Measurements from ENCODE around the gene CNMD. TPM values are rescaled to one million over a fixed set of nuclear protein-coding genes. Genes with fewer than 3 reads are reported as not detected.
A peak's percentile ranks its signal among the peaks of the same experiment; 100 is the strongest.

The CNMD gene
- total RNA-seq, 1 donor from 2014 or later: 5.5 TPM

GRCh38 chr13:52783943-52784342 lies 44.3 kb upstream of the CNMD start:
- no peaks in the 10 kb centered on the region for H3K36me3 ChIP-seq
- Mint-ChIP-seq H3K27ac (no peak overlapping the region), H3K36me3 (no peaks in the 10 kb centered on the region), H3K9me3 (no peaks in the 10 kb centered on the region), H3K4me1 (peaks cover 23% of the 10 kb centered on the region), H3K4me3 (no peak overlapping the region), H3K27me3 (ENCODE audit: insufficient read depth, low read depth) (peaks cover 3% of the 10 kb centered on the region)
- H2AFZ ChIP-seq (replicated peaks): no peak overlapping the region
- H3F3A ChIP-seq (ENCODE audit: low read depth): peaks cover 7% of the 10 kb centered on the region
- no peaks in the 10 kb centered on the region for H3K9me3 ChIP-seq (ENCODE audit: low read depth)
- no peak overlapping the region for H3K9ac ChIP-seq
- no peak for DNase-seq (ENCODE audit: low spot score)
- H3K79me2 ChIP-seq (ENCODE audit: low read depth): no peaks in the 10 kb centered on the region
- H3K4me2 ChIP-seq: no peak overlapping the region
- no peaks in the 10 kb centered on the region for H4K20me1 ChIP-seq (ENCODE audit: low read depth)
- peaks cover 7% of the 10 kb centered on the region for H3K4me1 ChIP-seq
- no peak overlapping the region for H3K4me3 ChIP-seq
- H3K27me3 ChIP-seq: no peaks in the 10 kb centered on the region
- TF ChIP-seq EZH2 (IDR thresholded peaks at IDR 0.05) (no peak), EZH2phosphoT487 (IDR thresholded peaks at IDR 0.05) (no peak), CTCF (IDR thresholded peaks at IDR 0.05) (no peak)
- H3K27ac ChIP-seq: no peak overlapping the region

GRCh38 chr13:52782471-52783448 lies 43.1 kb upstream of the CNMD start:
- Histone ChIP-seq H3K4me2 (no peak overlapping the region), H3K79me2 (ENCODE audit: low read depth) (no peaks in the 10 kb centered on the region), H3K9ac (no peak overlapping the region), H2AFZ (replicated peaks) (peak overlapping the region; percentile 66), H4K20me1 (ENCODE audit: low read depth) (no peaks in the 10 kb centered on the region), H3K36me3 (no peaks in the 10 kb centered on the region), H3K4me3 (no peak overlapping the region), H3K9me3 (ENCODE audit: low read depth) (no peaks in the 10 kb centered on the region), H3K27ac (no peak overlapping the region), H3K4me1 (peaks cover 10% of the 10 kb centered on the region), H3K27me3 (no peaks in the 10 kb centered on the region), H3F3A (ENCODE audit: low read depth) (peaks cover 8% of the 10 kb centered on the region)
- H3K27me3 Mint-ChIP-seq (ENCODE audit: insufficient read depth, low read depth): peaks cover 2% of the 10 kb centered on the region
- H3K36me3 Mint-ChIP-seq: no peaks in the 10 kb centered on the region
- no peaks in the 10 kb centered on the region for H3K9me3 Mint-ChIP-seq
- peaks cover 23% of the 10 kb centered on the region for H3K4me1 Mint-ChIP-seq
- TF ChIP-seq CTCF (IDR thresholded peaks at IDR 0.05) (no peak), EZH2phosphoT487 (IDR thresholded peaks at IDR 0.05) (no peak), EZH2 (IDR thresholded peaks at IDR 0.05) (no peak)
- H3K4me3 Mint-ChIP-seq: no peak overlapping the region
- no peak overlapping the region for H3K27ac Mint-ChIP-seq
- DNase-seq (ENCODE audit: low spot score): no peak

GRCh38 chr13:52780611-52781010 lies 41.0 kb upstream of the CNMD start:
- no peaks in the 10 kb centered on the region for H3K9me3 ChIP-seq (ENCODE audit: low read depth)
- Mint-ChIP-seq H3K4me3 (no peak overlapping the region), H3K9me3 (no peaks in the 10 kb centered on the region), H3K4me1 (peaks cover 11% of the 10 kb centered on the region), H3K27me3 (ENCODE audit: insufficient read depth, low read depth) (peaks cover 4% of the 10 kb centered on the region), H3K27ac (no peak overlapping the region), H3K36me3 (no peaks in the 10 kb centered on the region)
- no peak overlapping the region for H3K27ac ChIP-seq
- TF ChIP-seq CTCF (IDR thresholded peaks at IDR 0.05): no peak
- H3K79me2 ChIP-seq (ENCODE audit: low read depth): no peaks in the 10 kb centered on the region
- DNase-seq (ENCODE audit: low spot score): no peak
- H3K9ac ChIP-seq: no peak overlapping the region
- H3K27me3 ChIP-seq: no peaks in the 10 kb centered on the region
- no peaks in the 10 kb centered on the region for H4K20me1 ChIP-seq (ENCODE audit: low read depth)
- H3K4me1 ChIP-seq: peaks cover 10% of the 10 kb centered on the region
- peaks cover 8% of the 10 kb centered on the region for H3F3A ChIP-seq (ENCODE audit: low read depth)
- H3K4me2 ChIP-seq: no peak overlapping the region
- no peak overlapping the region for H3K4me3 ChIP-seq
- H3K36me3 ChIP-seq: no peaks in the 10 kb centered on the region
- no peak overlapping the region for H2AFZ ChIP-seq (replicated peaks)
